ENCODE data around the gene LRFN3.

DNA sequence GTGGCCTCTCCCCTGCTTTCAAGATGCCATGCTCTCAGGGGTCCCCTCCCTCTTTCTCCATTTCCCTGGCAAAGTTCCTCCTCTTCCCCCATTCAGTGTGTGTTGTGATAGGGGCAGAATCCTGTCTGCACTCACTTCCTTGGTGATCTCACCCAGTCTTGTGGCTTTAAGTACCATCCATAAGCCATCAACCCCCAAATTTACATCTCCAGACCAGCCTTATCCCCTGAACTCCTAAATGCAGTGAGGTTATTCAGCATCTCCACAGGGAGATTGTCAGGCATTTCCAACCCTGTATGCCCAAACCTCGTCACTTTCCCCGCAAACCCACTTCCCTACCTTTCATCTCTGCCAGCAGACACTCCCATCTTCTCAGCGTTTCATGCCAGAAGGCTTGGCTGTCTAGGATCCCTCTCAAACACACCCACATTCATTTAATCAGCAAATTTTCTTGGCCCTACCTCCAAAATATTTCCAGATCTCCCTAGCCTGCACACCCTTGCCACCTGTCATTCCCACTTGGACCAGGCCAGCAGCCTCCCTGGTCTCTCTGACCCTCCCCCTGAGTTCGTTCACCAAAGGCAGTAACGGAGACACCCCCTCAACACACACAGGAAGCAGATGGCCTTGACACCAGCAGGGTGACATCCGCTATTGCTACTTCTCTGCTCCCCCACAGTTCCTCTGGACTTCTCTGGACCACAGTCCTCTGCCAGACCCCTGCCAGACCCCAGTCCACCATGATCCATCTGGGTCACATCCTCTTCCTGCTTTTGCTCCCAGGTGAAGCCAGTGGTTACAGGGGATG lies 34.1 kb upstream of the LRFN3 start, which contains the start of gene HCST:
- TF ChIP-seq TAF1 (IDR thresholded peaks at IDR 0.05; ENCODE audit: borderline replicate concordance, low read depth, low read length) (no peak), POLR2AphosphoS5 (IDR thresholded peaks at IDR 0.05; ENCODE audit: low read depth, low read length) (peak; percentile 64; the same call in 1 of the 2 replicates)
